CD4-positive, alpha-beta T cell treated with Interferon gamma for 1 hour (primary cell): ENCODE data around the gene GRM5.
"Not testable (repeated sequence)": the region's sequence is repeated elsewhere in the genome, so short reads cannot be mapped to it uniquely, and the experiment has no call there.

Experiments
- DNase-seq: peaks from one replicate; pipeline ENCODE4 v3.0.0-alpha.2; 2020

GRM5 gene

DNA sequence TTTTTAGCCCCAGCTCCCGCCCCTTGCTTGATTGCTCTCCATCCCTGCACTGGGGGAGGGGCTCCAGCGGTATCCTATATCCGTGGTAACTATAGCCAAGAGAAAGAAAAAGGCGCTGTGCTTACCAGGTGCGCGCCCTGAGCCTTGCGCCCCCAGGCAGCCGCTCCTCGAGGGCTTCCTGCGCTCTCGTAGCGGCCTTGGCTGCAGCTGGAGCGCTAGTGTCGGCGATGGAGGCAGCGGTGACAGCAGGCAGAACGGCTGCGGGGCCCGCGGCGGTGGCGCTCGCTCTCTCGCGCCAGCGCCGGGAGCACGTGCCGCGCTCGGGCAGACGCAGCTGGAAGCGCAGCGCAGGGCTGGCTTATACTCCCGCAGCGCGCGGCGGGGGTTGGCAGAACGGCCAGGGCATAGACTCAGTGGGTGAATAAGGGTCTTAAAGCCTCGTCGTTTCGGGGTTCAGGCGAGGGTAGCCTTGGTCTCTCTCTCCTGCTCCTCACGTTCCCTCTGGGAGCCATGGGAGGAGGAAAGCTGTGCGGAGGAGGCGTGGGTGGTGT lies at the start of gene GRM5:
Gene GRM5, minus strand, starts transcription at position 332 of the 551 bp plus-strand sequence. CDS start 18,110 bp downstream, outside the sequence.
- DNase-seq, result not testable (repeated sequence)

DNA sequence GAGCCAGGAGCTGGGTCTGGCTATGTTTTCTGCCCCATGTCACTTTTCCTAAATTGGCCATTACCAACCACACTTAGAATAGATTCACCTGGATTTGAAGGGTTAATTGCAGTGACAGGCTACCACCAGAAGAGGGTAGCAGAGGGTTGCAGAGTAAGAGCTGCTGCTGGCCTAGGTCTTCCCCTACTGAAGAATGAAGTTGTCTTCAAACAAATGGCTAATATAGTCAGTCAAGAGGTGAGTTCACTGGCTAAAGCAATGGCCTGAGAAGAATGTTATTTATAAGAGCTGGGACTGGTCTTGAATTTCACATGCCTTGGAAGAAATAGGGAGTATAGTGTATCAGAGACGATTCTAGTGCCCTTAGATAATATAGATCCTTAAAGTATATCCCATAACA lies 32.2 kb upstream of the GRM5 start:
- DNase-seq, result not testable (repeated sequence)

- not testable (repeated sequence) for DNase-seq
Measured at GRCh38 chr11:89093806-89094205, 28.0 kb upstream of the GRM5 start.

- DNase-seq, result not testable (repeated sequence)
Measured at GRCh38 chr11:89084951-89085350, 19.2 kb upstream of the GRM5 start.

DNA sequence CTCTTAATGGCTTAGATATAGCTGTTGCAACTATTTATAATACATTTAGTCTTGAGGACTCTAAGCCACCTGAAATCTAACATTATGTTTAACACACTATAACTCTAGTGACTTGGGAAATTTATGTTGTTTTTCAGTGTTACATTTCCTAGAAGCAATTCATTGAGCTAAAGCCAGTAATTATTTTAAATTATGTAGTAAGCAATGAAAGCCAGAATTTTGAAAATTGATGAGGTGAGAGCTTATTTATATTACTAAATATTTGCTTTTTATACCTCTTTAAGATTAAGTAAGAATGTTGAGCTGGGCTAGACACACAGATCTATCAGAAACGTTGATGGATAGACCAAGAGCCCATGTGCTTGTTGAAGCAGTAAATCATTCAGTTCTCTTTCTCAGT lies 5.1 kb upstream of the GRM5 start:
- not testable (repeated sequence) for DNase-seq

GRCh38 chr11:89067264-89067663 lies 1.5 kb upstream of the GRM5 start:
- DNase-seq, result no peak

- no peak for DNase-seq
Measured at GRCh38 chr11:89065066-89065465, 716 bp downstream of the GRM5 start.

GRCh38 chr11:89063481-89063951 lies 2.3 kb downstream of the GRM5 start:
- not testable (repeated sequence) for DNase-seq

- DNase-seq, result not testable (repeated sequence)
Measured at GRCh38 chr11:89062771-89063298, 2.9 kb downstream of the GRM5 start.

- DNase-seq, result not testable (repeated sequence)
Measured at GRCh38 chr11:89061839-89062238, 3.9 kb downstream of the GRM5 start.

DNA sequence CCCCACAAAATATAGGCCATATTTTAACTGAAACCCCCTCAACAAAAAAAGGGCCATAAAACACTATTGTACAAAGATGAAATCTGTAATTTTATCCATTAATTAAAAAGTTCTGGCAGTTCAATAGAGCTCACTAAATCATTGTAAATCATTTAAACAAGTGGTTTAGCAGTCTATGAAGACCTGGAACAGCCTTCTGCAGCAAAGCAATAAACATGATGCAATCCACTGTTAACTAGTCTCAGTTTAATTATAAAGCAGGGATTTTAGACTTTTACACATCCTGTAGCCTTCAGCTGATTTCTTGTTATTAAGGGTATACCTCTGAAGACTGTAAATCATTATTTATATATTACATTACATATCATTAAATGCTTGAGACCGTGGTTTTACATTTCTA lies 8.4 kb downstream of the GRM5 start:
- DNase-seq, result not testable (repeated sequence)

DNA sequence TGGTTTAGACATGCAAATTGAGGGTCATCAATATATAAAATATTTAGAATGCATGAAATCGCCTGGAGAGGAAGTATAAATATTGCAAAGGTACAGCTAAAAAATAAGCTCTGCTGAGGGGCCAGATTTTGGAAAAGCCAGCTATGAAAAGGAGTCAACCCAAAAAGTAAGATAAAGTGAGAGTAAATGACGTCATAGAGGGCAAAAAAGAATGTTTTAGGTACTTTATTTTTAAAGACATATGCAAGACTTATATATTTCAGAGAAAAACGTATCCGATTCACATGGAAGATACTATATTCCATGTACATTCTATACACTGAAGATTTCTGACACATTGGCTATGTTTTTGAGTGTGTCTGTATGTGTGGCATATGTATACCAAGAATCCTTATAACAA lies 13.6 kb downstream of the GRM5 start:
- DNase-seq, result no peak

DNA sequence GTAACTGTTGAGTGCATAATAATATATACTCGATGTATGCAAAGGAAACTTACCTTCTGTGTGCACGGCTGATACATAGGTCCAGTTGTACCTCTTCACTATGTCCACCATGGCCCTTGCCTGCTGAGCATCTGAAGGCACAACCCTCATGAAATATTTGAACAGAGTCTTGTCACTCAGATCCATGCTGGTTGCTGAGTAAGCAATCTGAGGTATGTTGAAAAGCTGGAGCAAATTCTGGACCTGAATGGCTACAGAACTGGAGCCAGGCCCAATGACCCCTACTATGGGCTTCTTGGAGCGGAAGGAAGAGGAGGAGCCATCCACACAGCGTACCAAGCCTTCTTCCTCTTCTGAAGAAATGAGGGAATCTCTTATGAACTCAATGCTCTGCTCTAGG lies 18.6 kb downstream of the GRM5 start:
- not testable (repeated sequence) for DNase-seq

DNA sequence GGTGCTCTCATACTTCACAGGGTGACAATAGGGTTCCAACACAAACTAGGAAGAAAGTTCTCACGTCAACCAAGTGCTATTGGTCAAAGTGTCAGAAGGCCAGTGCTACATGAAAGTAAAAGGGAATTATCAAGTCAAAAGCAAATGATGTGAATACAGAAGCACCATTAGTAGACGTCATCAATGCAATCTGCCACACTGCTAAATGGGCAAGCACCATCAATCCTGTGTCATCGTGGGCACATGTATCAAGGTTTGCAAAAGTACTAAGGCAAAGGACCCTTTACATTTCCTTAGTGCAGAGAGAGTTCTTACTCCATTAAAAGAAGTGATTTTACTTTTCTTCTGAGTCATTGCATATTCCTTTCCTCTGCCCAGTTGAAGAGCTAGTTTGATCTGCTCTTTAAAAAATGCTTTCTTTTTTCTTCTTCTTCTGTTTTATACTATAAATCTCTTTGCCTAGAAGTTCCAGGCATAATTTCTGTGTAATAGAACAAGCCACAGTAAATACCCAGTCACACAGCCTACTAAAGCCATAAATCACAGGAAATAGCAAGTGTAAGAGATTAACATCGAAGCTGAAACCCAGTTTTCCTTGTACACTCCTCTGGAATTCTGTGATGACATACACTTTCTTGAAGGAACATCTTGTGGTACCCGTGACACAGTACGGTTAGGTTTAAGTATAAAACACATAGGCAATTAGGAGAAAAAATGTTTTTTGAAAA lies 21.8 kb downstream of the GRM5 start:
- not testable (repeated sequence) for DNase-seq

DNA sequence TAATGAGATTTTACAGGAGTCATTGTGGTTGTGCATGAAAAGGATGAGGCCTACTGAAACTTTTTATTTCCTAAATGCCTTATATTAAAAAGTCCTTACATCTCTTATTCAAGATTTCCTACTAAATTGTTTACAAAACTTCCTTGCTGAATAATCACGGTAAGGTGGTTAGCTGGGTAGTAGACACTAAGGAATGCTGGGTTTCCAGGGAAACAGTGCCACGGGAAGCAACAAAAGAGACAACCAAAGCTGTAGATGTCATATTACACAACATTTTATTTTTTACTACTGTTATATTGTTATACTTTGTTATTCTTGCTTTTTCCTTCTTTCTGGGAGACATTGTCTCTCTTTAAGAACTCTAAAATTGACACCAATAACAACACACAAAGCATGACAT lies 36.1 kb downstream of the GRM5 start:
- not testable (repeated sequence) for DNase-seq

DNA sequence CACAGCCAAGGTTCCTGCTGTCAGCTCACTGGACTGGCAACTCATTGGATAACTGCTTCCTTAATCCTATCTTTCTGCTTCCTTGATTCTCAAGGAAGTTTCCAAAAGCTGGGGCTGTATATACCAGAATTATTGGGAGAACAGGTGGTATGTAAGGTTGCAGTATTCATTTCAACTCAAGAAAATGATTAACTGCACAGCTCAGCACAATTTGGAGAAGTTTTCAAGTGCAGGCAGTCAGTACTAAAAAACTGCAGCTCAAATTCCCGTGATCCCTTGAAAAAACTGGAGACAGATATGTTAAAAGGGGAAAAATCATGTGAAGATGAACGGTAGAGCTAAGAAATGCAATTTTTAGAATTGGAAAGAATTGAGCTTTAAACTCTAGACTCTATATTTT lies 44.4 kb downstream of the GRM5 start:
- no peak for DNase-seq

DNA sequence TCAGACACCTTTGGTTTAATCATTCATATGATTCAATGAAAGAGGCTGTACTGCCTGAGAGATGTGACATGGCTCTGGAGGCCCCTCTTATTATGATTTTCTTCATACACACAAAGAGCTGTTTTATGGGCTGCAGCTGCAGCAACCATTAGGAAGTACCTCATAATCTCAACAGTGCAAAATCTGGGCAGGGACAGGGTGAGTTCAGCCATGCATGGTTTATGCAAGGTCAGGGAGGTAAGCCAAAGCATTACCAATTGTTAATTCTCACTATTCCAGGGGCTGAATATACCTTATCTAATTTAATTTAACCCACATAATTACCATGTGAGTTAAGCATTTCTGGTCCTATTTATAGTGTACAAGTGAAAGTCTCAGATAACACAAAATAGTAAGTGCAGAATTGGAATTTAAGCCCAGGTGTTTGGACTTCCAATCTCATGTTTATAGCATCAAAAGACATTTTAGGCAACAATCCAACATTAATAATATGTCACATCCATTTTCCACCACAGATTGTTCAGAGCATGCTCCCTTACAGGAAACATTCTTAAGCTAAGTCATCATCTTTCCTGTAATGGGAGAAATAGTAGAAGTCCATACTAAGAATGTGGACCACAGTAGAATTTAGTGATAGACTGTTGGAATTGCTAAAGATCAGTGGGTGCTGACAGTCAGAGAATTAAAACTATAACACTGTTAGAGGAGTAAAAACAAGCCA lies 45.8 kb downstream of the GRM5 start:
- not testable (repeated sequence) for DNase-seq

GRCh38 chr11:89016214-89016613 lies 49.6 kb downstream of the GRM5 start:
- no peak for DNase-seq

DNA sequence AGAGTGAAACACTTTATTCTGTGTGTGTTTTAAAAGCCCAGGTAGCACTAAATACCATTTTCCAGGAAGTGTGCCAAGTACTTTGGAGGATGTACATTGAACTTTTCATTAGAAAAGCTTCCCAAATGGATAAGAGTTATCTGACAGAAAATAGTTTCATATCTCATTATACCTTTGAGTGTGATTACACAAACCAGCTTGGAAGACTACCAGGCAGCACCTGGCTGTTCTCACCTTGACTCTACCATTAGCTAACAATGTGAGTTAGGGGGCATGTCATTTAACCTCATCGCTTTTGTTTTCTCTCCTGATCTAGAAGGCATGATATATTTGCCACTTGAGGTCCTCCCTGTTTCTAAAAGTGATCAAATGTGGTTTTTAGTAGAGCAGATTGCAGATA lies 50.2 kb downstream of the GRM5 start:
- no peak for DNase-seq

DNA sequence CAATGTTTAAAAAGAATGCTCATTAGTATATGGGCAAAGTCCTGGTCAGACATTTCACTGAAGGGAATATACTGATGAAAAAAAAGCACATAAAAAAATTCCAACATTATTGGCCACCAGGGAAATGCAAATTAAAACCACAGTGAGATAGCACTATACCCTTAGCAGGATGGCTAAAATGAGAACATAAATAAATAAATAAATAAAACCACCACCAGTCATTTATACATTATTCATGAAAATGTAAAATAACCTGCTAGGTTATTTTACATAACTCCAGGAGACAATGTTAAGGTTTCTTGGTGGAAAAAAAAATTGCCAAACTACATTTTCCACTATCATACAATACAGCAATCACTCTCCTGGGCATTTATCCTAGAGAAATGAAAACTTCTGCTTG lies 64.9 kb downstream of the GRM5 start:
- DNase-seq, result not testable (repeated sequence)

DNA sequence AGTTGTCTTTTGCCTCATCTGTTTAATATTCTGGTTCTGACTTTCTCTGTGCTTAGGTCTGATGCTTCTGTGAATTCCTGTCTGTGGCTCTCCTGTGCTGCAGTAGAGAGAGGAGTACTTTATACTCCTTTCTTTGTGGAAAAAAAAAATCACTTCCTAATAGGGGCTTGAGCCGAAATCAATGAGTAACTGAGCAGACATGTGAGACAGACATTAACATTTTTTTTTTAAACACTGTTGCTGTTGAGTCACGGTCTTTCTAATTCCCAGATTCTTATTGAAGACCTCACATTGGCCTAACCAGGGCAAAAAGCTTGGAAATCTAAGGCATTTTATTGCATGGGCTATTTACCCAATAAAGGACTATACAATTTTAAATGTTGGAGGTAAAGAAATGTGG lies 86.1 kb downstream of the GRM5 start:
- DNase-seq, result no peak

GRCh38 chr11:88978992-88979391 lies 86.8 kb downstream of the GRM5 start:
- DNase-seq, result not testable (repeated sequence)

DNA sequence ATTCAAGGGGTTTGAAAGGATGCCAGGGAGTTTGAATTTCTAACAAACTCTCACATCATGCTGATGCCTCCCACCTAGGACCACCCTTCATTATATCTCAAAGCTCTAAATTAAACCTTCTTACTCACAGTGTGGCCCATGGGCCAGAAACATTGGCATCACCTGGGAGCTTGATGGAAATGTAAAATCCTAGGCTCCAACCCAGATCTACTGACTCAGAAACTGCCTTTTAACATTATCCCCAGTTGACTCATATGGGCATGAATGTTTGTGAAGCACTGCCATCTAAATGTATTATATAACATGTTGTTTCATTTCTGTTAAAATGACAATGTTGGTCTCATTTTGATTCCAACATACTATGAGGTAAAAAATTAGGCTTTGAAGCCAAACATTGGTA lies 90.3 kb downstream of the GRM5 start:
- not testable (repeated sequence) for DNase-seq

DNA sequence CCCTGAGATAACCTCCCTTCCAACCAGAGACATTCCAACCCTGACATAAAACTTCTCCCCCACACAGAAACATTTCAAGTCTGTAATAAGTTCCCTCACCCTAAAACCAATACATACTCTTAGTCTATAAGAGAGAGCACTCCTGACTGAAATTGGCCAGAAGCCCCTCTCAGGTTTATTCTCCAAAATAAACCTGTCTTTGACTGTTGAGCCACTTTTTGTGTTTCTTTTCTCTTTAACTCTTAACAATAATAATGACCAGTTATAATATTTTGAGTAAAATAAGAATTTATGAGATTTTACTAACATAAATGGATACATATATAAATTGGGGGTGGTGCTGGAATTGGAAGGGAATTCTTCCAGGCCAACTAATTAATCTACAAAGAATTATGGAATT lies 93.6 kb downstream of the GRM5 start:
- no peak for DNase-seq
